CD14-positive monocyte (primary cell): ENCODE data around the gene ANKRD65. TPM values are rescaled to one million over a fixed set of nuclear protein-coding genes. Genes with fewer than 3 reads are reported as not detected.

Experiments
- DNase-seq, 3 donors: peaks; one replicate each; pipeline ENCODE4 v3.0.0-alpha.2; 2011 to 2022
- H2AFZ ChIP-seq: 2 replicates; pipeline ENCODE4 v1.6.0; 2012; ENCODE audit warnings: mild to moderate bottlenecking, low read depth, low read length, inconsistent platforms; ENCODE audit not compliant: insufficient read depth, poor library complexity, severe bottlenecking
- H3K27ac ChIP-seq, 2 donors: 1 replicate in 1 of 2; 2 replicates in 1 of 2; pipeline ENCODE4 v1.5.1; 2012 to 2013; ENCODE audit warnings: low read length in 2 of 2, control low read depth in 1 of 2, inconsistent platforms in 1 of 2, low read depth in 1 of 2, mild to moderate bottlenecking in 1 of 2
- H3K27me3 ChIP-seq, 2 donors: one replicate each; pipeline versions ENCODE4 v1.6.0 to v1.6.1; 2011 to 2013; ENCODE audit warnings: low read length in 2 of 2; ENCODE audit not compliant: control insufficient read depth in 2 of 2, insufficient read depth in 2 of 2
- H3K36me3 ChIP-seq, 2 donors: replicated peaks in 1 of 2; 1 replicate in 1 of 2; 2 replicates in 1 of 2; pipeline versions ENCODE4 v1.5.1 to v1.6.1; 2012 to 2013; ENCODE audit warnings: low read length in 2 of 2, control low read depth in 1 of 2, inconsistent platforms in 1 of 2, mild to moderate bottlenecking in 1 of 2; ENCODE audit not compliant: insufficient read depth in 2 of 2, control insufficient read depth in 1 of 2
- H3K4me1 ChIP-seq, 2 donors: 1 replicate in 1 of 2; 2 replicates in 1 of 2; pipeline versions ENCODE4 v1.5.1 to v1.6.1; 2012 to 2013; ENCODE audit warnings: low read length in 2 of 2, control low read depth in 1 of 2, inconsistent platforms in 1 of 2, mild to moderate bottlenecking in 1 of 2, moderate library complexity in 1 of 2; ENCODE audit not compliant: insufficient read depth in 2 of 2, control insufficient read depth in 1 of 2
- H3K4me2 ChIP-seq: replicated peaks from 2 replicates; pipeline ENCODE3; 2012; ENCODE audit warnings: low read length, moderate library complexity, mild to moderate bottlenecking; ENCODE audit not compliant: poor library complexity, severe bottlenecking; ENCODE audit errors: extremely low read depth
- H3K4me3 ChIP-seq, 3 experiments: fragments of 200-600 bp in 1 of 3; sonication (generic) in 1 of 3; replicated peaks in 1 of 3; 1 replicate in 2 of 3; 2 replicates in 1 of 3; pipeline ENCODE4 v1.5.1; 2011 to 2013; ENCODE audit warnings: low read length in 3 of 3, mild to moderate bottlenecking in 3 of 3, control low read depth in 2 of 3, low read depth in 2 of 3, inconsistent platforms in 1 of 3, moderate library complexity in 1 of 3
- H3K79me2 ChIP-seq: 2 replicates; pipeline ENCODE4 v1.6.0; 2012; ENCODE audit warnings: mild to moderate bottlenecking, control low read depth, inconsistent platforms, low read length, moderate library complexity; ENCODE audit not compliant: insufficient read depth
- H3K9ac ChIP-seq: 2 replicates; pipeline ENCODE4 v1.6.0; 2017; ENCODE audit warnings: low read length, mild to moderate bottlenecking; ENCODE audit not compliant: insufficient read depth, poor library complexity, severe bottlenecking
- H3K9me3 ChIP-seq, 2 donors: replicated peaks in 1 of 2; 1 replicate in 1 of 2; 2 replicates in 1 of 2; pipeline versions ENCODE4 v1.5.1 to v1.6.1; 2012 to 2013; ENCODE audit warnings: low read length in 2 of 2, control low read depth in 1 of 2; ENCODE audit not compliant: control insufficient read depth in 1 of 2, insufficient read depth in 1 of 2
- H4K20me1 ChIP-seq: 2 replicates; pipeline ENCODE4 v1.6.0; 2012; ENCODE audit warnings: mild to moderate bottlenecking, low read length, control low read depth, moderate library complexity; ENCODE audit not compliant: insufficient read depth
- H3K27ac Mint-ChIP-seq, 7 donors: one replicate each; pipeline ENCODE4 v1.8.0; 2020; ENCODE audit warnings: mild to moderate bottlenecking in 7 of 7, mixed read lengths in 7 of 7, moderate library complexity in 6 of 7, inconsistent platforms in 2 of 7
- H3K27me3 Mint-ChIP-seq, 3 donors: one replicate each; pipeline ENCODE4 v1.8.0; 2021 to 2022; ENCODE audit warnings: low read depth in 3 of 3, mild to moderate bottlenecking in 3 of 3, mixed read lengths in 3 of 3, moderate library complexity in 3 of 3, inconsistent platforms in 1 of 3
- H3K36me3 Mint-ChIP-seq, 2 donors: one replicate each; pipeline ENCODE4 v1.8.0; 2020; ENCODE audit warnings: mixed read lengths in 2 of 2, inconsistent platforms in 1 of 2, mild to moderate bottlenecking in 1 of 2
- H3K4me1 Mint-ChIP-seq: one replicate; pipeline ENCODE4 v1.8.0; 2020; ENCODE audit warnings: mild to moderate bottlenecking, mixed read lengths
- H3K4me3 Mint-ChIP-seq, 2 donors: one replicate each; pipeline ENCODE4 v1.8.0; 2020; ENCODE audit warnings: mild to moderate bottlenecking in 2 of 2, mixed read lengths in 2 of 2, moderate library complexity in 1 of 2
- H3K9me3 Mint-ChIP-seq, 7 donors: one replicate each; pipeline ENCODE4 v1.8.0; 2020 to 2022; ENCODE audit warnings: mixed read lengths in 7 of 7, mild to moderate bottlenecking in 6 of 7, moderate library complexity in 6 of 7, inconsistent platforms in 2 of 7
- WGBS: methylation state at CpG from one replicate; pipeline ENCODE4 v1.1.5; 2013; ENCODE audit warnings: missing lambda C conversion rate; ENCODE audit not compliant: insufficient coverage; 5-methylcytosine and 5-hydroxymethylcytosine counted together
- intact Hi-C, 2 donors: fragments of 100-400 bp; cut with micrococcal nuclease; formaldehyde crosslinking; loops; one replicate each; pipeline versions ENCODE4 v1.15.0 to v1.15.1; 2023
- polyA plus RNA-seq, 3 donors: library from polyadenylated mRNA; depleted of rRNA in 1 of 3; unstranded in 2 of 3; stranded (reverse) in 1 of 3; fragments of 300-500 nt in 2 of 3; fragments of >200 nt in 1 of 3; fragmentation: Illumina TruSeq in 2 of 3; gene quantifications; 1 replicate in 2 of 3; 2 replicates in 1 of 3; pipeline ENCODE4 v1.2.3, GENCODE V29; 2012 to 2021
- TF ChIP-seq, protein P1 (sequence below): fragments of 200-600 bp; IDR thresholded peaks from one replicate; pipeline ENCODE4 v1.8.0; 2022; ENCODE audit warnings: antibody characterized with exemption, mild to moderate bottlenecking

ANKRD65 gene
- polyA plus RNA-seq, 3 donors, result 0.04 TPM; not detected in 2

GRCh38 chr1:1398677-1399186 is 22.3 kb downstream of the ANKRD65 start:
- H4K20me1 ChIP-seq, result peaks cover 43% of the 10 kb centered on the region
- peaks cover 51 to 73% of the 10 kb centered on the region in 2 donors for H3K36me3 Mint-ChIP-seq
- no peaks in the 10 kb centered on the region for H3K27me3 ChIP-seq
- peak overlapping the region; percentile 97 for H3K9ac ChIP-seq
- no peaks in the 10 kb centered on the region for H3K9me3 ChIP-seq
- H3K27me3 Mint-ChIP-seq, result no peaks in the 10 kb centered on the region
- H3K79me2 ChIP-seq, result peaks cover 77% of the 10 kb centered on the region
- peaks cover 24 to 31% of the 10 kb centered on the region in 2 donors for H3K4me1 ChIP-seq
- H3K4me2 ChIP-seq, result peak overlapping the region; percentile 88
- peak overlapping the region; percentile 93 for H2AFZ ChIP-seq
- intact Hi-C loops, result loop anchor here in 1 of 2 donors (1.0 kb wide), 1 partner anchor 8 kb away; no protein-coding TSS in a partner anchor
- under 1% methylated on average over 46 of the region's 54 CpGs for WGBS
- no peaks in the 10 kb centered on the region for H3K9me3 Mint-ChIP-seq
- peak overlapping the region; percentile 89 to 90 for H3K4me3 Mint-ChIP-seq
- H3K27ac Mint-ChIP-seq, result peak overlapping the region; percentile 83 to 92 (median 87)
- peaks cover 32% of the 10 kb centered on the region for H3K4me1 Mint-ChIP-seq
- TF ChIP-seq, protein P1, sequence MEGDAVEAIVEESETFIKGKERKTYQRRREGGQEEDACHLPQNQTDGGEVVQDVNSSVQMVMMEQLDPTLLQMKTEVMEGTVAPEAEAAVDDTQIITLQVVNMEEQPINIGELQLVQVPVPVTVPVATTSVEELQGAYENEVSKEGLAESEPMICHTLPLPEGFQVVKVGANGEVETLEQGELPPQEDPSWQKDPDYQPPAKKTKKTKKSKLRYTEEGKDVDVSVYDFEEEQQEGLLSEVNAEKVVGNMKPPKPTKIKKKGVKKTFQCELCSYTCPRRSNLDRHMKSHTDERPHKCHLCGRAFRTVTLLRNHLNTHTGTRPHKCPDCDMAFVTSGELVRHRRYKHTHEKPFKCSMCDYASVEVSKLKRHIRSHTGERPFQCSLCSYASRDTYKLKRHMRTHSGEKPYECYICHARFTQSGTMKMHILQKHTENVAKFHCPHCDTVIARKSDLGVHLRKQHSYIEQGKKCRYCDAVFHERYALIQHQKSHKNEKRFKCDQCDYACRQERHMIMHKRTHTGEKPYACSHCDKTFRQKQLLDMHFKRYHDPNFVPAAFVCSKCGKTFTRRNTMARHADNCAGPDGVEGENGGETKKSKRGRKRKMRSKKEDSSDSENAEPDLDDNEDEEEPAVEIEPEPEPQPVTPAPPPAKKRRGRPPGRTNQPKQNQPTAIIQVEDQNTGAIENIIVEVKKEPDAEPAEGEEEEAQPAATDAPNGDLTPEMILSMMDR, result no peak
- H3K27ac ChIP-seq, result peak overlapping the region; percentile 32 to 82
- H3K36me3 ChIP-seq, result peaks cover 54 to 67% of the 10 kb centered on the region in 2 donors
- DNase-seq, result peak in 1 of 3 donors; percentile 19
- peak overlapping the region; percentile 72 to 87 (median 83) for H3K4me3 ChIP-seq

DNA sequence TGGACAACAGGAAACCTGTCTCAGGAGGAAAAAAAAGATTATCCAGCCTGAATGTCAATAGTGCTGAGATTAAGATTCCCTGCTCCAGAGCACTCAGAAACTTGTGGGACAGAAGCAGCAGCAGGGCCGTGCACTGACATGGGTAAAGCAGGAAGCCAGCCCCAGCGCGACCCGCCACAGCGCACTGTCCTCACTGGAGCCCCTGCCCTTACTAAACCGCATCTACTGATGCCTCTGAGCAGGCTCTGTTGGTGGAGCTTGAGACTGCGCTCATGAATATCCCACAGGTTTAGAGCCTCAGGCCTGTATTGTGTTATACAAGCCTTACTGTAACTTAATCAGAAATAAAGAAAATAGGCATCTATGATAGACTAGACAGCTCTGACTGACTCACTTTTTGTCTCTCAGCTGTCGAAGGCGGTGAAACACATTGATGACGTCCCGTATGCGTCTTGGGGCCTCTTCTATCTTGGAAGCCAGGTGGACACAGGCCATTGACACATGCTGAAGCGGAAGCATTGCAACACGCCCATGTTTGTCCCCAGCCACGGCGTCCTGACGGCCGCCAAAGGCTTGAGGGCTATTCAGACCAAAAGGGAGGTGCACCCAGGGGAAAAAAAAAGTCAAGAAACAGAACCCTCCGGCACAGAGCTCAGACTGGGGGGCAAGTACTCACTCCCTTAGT is 23.1 kb downstream of the ANKRD65 start:
- H4K20me1 ChIP-seq, result peaks cover 51% of the 10 kb centered on the region
- H3K79me2 ChIP-seq, result peaks cover 83% of the 10 kb centered on the region
- DNase-seq, result peak in 2 of 3 donors; percentile 21 to 41
- H3K9me3 Mint-ChIP-seq, result no peaks in the 10 kb centered on the region
- H3K36me3 ChIP-seq, result peaks cover 57 to 67% of the 10 kb centered on the region in 2 donors
- peak overlapping the region in 1 of 2 donors; percentile 82 for H3K27ac ChIP-seq
- peak overlapping the region; percentile 83 to 92 (median 87) for H3K27ac Mint-ChIP-seq
- no peaks in the 10 kb centered on the region for H3K27me3 ChIP-seq
- H3K4me3 Mint-ChIP-seq, result peak overlapping the region; percentile 89 to 90
- H3K27me3 Mint-ChIP-seq, result no peaks in the 10 kb centered on the region
- peaks cover 24 to 31% of the 10 kb centered on the region in 2 donors for H3K4me1 ChIP-seq
- peak overlapping the region; percentile 72 to 87 (median 83) for H3K4me3 ChIP-seq
- intact Hi-C loops, result loop anchor here in 1 of 2 donors (1.0 kb wide), 1 partner anchor 8 kb away; no protein-coding TSS in a partner anchor
- H3K4me2 ChIP-seq, result peak overlapping the region; percentile 88
- H3K4me1 Mint-ChIP-seq, result peaks cover 32% of the 10 kb centered on the region
- H3K9ac ChIP-seq, result peak overlapping the region; percentile 97
- 64% methylated on average over 16 of the region's 19 CpGs for WGBS
- peaks cover 51 to 73% of the 10 kb centered on the region in 2 donors for H3K36me3 Mint-ChIP-seq
- H3K9me3 ChIP-seq, result no peaks in the 10 kb centered on the region
- H2AFZ ChIP-seq, result peak overlapping the region; percentile 93
- TF ChIP-seq, protein P1, result no peak
